ENCODE results near the gene LMAN2.

- TF ChIP-seq, protein P1, sequence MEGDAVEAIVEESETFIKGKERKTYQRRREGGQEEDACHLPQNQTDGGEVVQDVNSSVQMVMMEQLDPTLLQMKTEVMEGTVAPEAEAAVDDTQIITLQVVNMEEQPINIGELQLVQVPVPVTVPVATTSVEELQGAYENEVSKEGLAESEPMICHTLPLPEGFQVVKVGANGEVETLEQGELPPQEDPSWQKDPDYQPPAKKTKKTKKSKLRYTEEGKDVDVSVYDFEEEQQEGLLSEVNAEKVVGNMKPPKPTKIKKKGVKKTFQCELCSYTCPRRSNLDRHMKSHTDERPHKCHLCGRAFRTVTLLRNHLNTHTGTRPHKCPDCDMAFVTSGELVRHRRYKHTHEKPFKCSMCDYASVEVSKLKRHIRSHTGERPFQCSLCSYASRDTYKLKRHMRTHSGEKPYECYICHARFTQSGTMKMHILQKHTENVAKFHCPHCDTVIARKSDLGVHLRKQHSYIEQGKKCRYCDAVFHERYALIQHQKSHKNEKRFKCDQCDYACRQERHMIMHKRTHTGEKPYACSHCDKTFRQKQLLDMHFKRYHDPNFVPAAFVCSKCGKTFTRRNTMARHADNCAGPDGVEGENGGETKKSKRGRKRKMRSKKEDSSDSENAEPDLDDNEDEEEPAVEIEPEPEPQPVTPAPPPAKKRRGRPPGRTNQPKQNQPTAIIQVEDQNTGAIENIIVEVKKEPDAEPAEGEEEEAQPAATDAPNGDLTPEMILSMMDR (conservative IDR thresholded peaks at IDR 0.05; ENCODE audit: low read length): no peak
- TF ChIP-seq EZH2phosphoT487 (IDR thresholded peaks at IDR 0.05; ENCODE audit: borderline replicate concordance, low read depth, low read length): no peak
These were observed 43.7 kb downstream of the LMAN2 start for GRCh38 chr5:177307544-177308363.

All from OCI-LY7 (cell line).